Cardiac muscle cell (in vitro differentiated cells and primary cell): ENCODE data around the gene TARS2. TPM values are rescaled to one million over a fixed set of nuclear protein-coding genes. Genes with fewer than 3 reads are reported as not detected.

Source experiments
- DNase-seq, 2 donors: peaks; one replicate each; pipeline versions ENCODE4 v3.0.0 to v3.0.0-alpha.2; 2010 to 2017; ENCODE audit warnings: low read depth in 1 of 2, low spot score in 1 of 2
- H3K27ac ChIP-seq: fragments of 200-600 bp; sonication (generic); 2 replicates; pipeline ENCODE4 v1.5.1; 2016
- H3K27me3 ChIP-seq: fragments of 200-600 bp; sonication (generic); 2 replicates; pipeline ENCODE4 v1.6.0; 2016; ENCODE audit warnings: control low read depth
- H3K36me3 ChIP-seq: fragments of 200-600 bp; sonication (generic); 2 replicates; pipeline ENCODE4 v1.5.1; 2016; ENCODE audit warnings: control low read depth
- H3K4me1 ChIP-seq: fragments of 200-600 bp; sonication (generic); 2 replicates; pipeline ENCODE4 v1.8.1; 2017; ENCODE audit warnings: low read depth, mild to moderate bottlenecking, mixed run types
- H3K4me3 ChIP-seq: fragments of 200-600 bp; sonication (generic); 2 replicates; pipeline ENCODE4 v1.5.1; 2016; ENCODE audit warnings: mild to moderate bottlenecking
- H3K9me3 ChIP-seq: fragments of 200-600 bp; sonication (generic); 2 replicates; pipeline ENCODE4 v1.5.1; 2017; ENCODE audit warnings: low read depth, mild to moderate bottlenecking, control low read depth
- CTCF ChIP-seq: IDR thresholded peaks from 2 replicates; pipeline ENCODE4 v1.5.1; 2012; ENCODE audit warnings: low read depth, mild to moderate bottlenecking, low read length
- polyA plus RNA-seq: library from polyadenylated mRNA; unstranded; fragments of >200 nt; fragmentation: Nextera tagmentation; extraction: Ambion mirVana; gene quantifications from 2 replicates; pipeline ENCODE4 v1.2.1, GENCODE V29; 2016
- total RNA-seq: library from RNA; depleted of rRNA; stranded (reverse); fragments of >200 nt; gene quantifications from 2 replicates; pipeline ENCODE4 v1.2.3, GENCODE V29; 2016

Gene TARS2
- total RNA-seq (34.5 and 35.7 TPM in 2 replicates), polyA plus RNA-seq (46.8 and 62.5 TPM in 2 replicates)

GRCh38 chr1:150486966-150487762, at the start of gene TARS2:
Gene TARS2 (plus strand): TSS chr1:150487419. CDS start chr1:150487451, 32 bp downstream.
- no peak for TF ChIP-seq CTCF
- Histone ChIP-seq H3K27ac (peak within 1 kb of the TSS; percentile 84), H3K27me3 (no peaks in the 10 kb centered on the region), H3K36me3 (peaks cover 20% of the 10 kb centered on the region), H3K4me1 (peaks cover 8% of the 10 kb centered on the region), H3K4me3 (peak within 1 kb of the TSS; percentile 92), H3K9me3 (no peaks in the 10 kb centered on the region)
- DNase-seq: peak; percentile 95 to 99

GRCh38 chr1:150441121-150441520, 46.1 kb upstream of the TARS2 start:
- no peaks in the 10 kb centered on the region for H3K27me3 ChIP-seq
- no peak for TF ChIP-seq CTCF

GRCh38 chr1:150444232-150444631, 43.0 kb upstream of the TARS2 start:
- H3K4me1 ChIP-seq: no peaks in the 10 kb centered on the region
- no peak overlapping the region for H3K4me3 ChIP-seq
- H3K27ac ChIP-seq: no peak overlapping the region
- DNase-seq: no peak
- H3K36me3 ChIP-seq: peaks cover 49% of the 10 kb centered on the region
- H3K27me3 ChIP-seq: no peaks in the 10 kb centered on the region
- TF ChIP-seq CTCF: no peak
- H3K9me3 ChIP-seq: no peaks in the 10 kb centered on the region

More at GRCh38 chr1:150441121-150441520, 46.1 kb upstream of the TARS2 start:
- no peaks in the 10 kb centered on the region for H3K4me1 ChIP-seq
- no peaks in the 10 kb centered on the region for H3K9me3 ChIP-seq
- peaks cover 29% of the 10 kb centered on the region for H3K36me3 ChIP-seq
- peak overlapping the region; percentile 3 for H3K27ac ChIP-seq
- H3K4me3 ChIP-seq: no peak overlapping the region
- DNase-seq: peak in 1 of 2 donors; percentile 57

- no peaks in the 10 kb centered on the region for H3K27me3 ChIP-seq
- H3K4me3 ChIP-seq: no peak overlapping the region
- H3K27ac ChIP-seq: no peak overlapping the region
- H3K4me1 ChIP-seq: no peaks in the 10 kb centered on the region
- no peak for TF ChIP-seq CTCF
- no peak for DNase-seq
- no peaks in the 10 kb centered on the region for H3K9me3 ChIP-seq
- H3K36me3 ChIP-seq: peaks cover 36% of the 10 kb centered on the region
Observed at GRCh38 chr1:150456146-150456647, 31.0 kb upstream of the TARS2 start.

GRCh38 chr1:150464422-150464826, 22.8 kb upstream of the TARS2 start:
- Histone ChIP-seq H3K36me3 (peaks cover 50% of the 10 kb centered on the region), H3K4me3 (no peak overlapping the region), H3K9me3 (no peaks in the 10 kb centered on the region), H3K4me1 (no peaks in the 10 kb centered on the region), H3K27ac (no peak overlapping the region), H3K27me3 (no peaks in the 10 kb centered on the region)
- peak; percentile 71 to 75 for DNase-seq
- peak; percentile 71 for TF ChIP-seq CTCF
